GM12878 (cell line): ENCODE data around the gene SCMH1. TPM values are rescaled to one million over a fixed set of nuclear protein-coding genes. Genes with fewer than 3 reads are reported as not detected.

Experiments
- ATAC-seq: fragments of 200-7000 bp; cut with Tn5 transposase; 3 replicates; pipeline ENCODE4 v1.9.1; 2020; ENCODE audit warnings: mild to moderate bottlenecking, moderate library complexity
- BruUV-seq: library from RNA; stranded (reverse); fragments of 400-500 nt; replicated peaks from 2 replicates; lab custom pipeline; 2021; lab: Mats Ljungman, UMichigan
- CTCF ChIA-PET: fragments of 300-600 bp; sonication (Branson Sonifier 250); formaldehyde crosslinking; extraction: SDS; loops from one replicate; lab custom pipeline; 2021; ENCODE audit warnings: inconsistent platforms; lab: Yijun Ruan, JAX
- POLR2A ChIA-PET: fragments of 350-600 bp; formaldehyde crosslinking; extraction: SDS; loops from one replicate; lab custom pipeline; 2021; ENCODE audit warnings: inconsistent platforms; lab: Charles Lee
- RAD21 ChIA-PET: fragments of 300-600 bp; sonication (Branson Sonifier 250); formaldehyde crosslinking; loops from one replicate; lab custom pipeline; 2023; ENCODE audit warnings: antibody characterized with exemption; ENCODE audit not compliant: unreplicated experiment; lab: Charles Lee
- SMC1A ChIA-PET: fragments of 300-600 bp; sonication (Branson Sonifier 250); formaldehyde crosslinking; loops from one replicate; lab custom pipeline; 2023; ENCODE audit not compliant: unreplicated experiment, uncharacterized antibody; lab: Charles Lee
- DNase-seq: peaks from one replicate; pipeline ENCODE4 v3.0.0-alpha.2; 2011; ENCODE audit warnings: low read depth, low spot score
- FAIRE-seq: peaks from 3 replicates; lab custom pipeline; 2011; peaks lifted over from hg19 to GRCh38; lab: Jason Lieb, UNC
- H2AFZ ChIP-seq: 2 replicates; pipeline ENCODE4 v1.6.0; 2011; ENCODE audit warnings: low read depth, low read length, control low read depth; ENCODE audit not compliant: control insufficient read depth
- H3K27ac ChIP-seq: 2 replicates; pipeline ENCODE4 v1.5.1; 2011; ENCODE audit warnings: control low read depth; ENCODE audit not compliant: control insufficient read depth, insufficient read depth
- H3K27me3 ChIP-seq, 2 experiments: replicated peaks in 1 of 2; 2 replicates each; pipeline versions ENCODE4 v1.6.0 to v1.6.1; 2011; ENCODE audit warnings: low read length in 1 of 2; ENCODE audit not compliant: control insufficient read depth in 2 of 2, insufficient read depth in 2 of 2
- H3K36me3 ChIP-seq, 2 experiments: 2 replicates each; pipeline ENCODE4 v1.5.1; 2011; ENCODE audit warnings: low read length in 1 of 2; ENCODE audit not compliant: control insufficient read depth in 2 of 2, insufficient read depth in 2 of 2
- H3K4me1 ChIP-seq: 2 replicates; pipeline ENCODE4 v1.6.1; 2011; ENCODE audit warnings: mild to moderate bottlenecking, low read length, moderate library complexity, mixed read lengths; ENCODE audit not compliant: control insufficient read depth, insufficient read depth
- H3K4me2 ChIP-seq: 2 replicates; pipeline ENCODE4 v1.6.0; 2011; ENCODE audit warnings: control low read depth; ENCODE audit not compliant: control insufficient read depth, insufficient read depth
- H3K4me3 ChIP-seq: fragments of 200-600 bp; sonication (generic); 2 replicates; pipeline ENCODE4 v1.5.1; 2016
- H3K79me2 ChIP-seq: 2 replicates; pipeline ENCODE4 v1.6.0; 2011; ENCODE audit warnings: low read length; ENCODE audit not compliant: control insufficient read depth, insufficient read depth
- H3K9ac ChIP-seq: 2 replicates; pipeline ENCODE4 v1.8.0; 2011; ENCODE audit warnings: low read length, control low read depth, mixed read lengths; ENCODE audit not compliant: control insufficient read depth, insufficient read depth
- H3K9me3 ChIP-seq: replicated peaks from 3 replicates; pipeline ENCODE4 v1.5.1; 2011; ENCODE audit warnings: mild to moderate bottlenecking, low read length; ENCODE audit not compliant: control insufficient read depth, insufficient read depth
- H4K20me1 ChIP-seq: 2 replicates; pipeline ENCODE4 v1.6.0; 2011; ENCODE audit not compliant: control insufficient read depth, insufficient read depth
- ASH2L ChIP-seq: fragments of 300-600, 200-600 bp; sonication (generic); IDR thresholded peaks from 2 replicates; pipeline ENCODE4 v1.6.1; 2017; ENCODE audit warnings: low read depth, mild to moderate bottlenecking, borderline replicate concordance
- ATF3 ChIP-seq: IDR thresholded peaks from 2 replicates; pipeline ENCODE4 v1.6.1; 2011; ENCODE audit warnings: low read depth, mild to moderate bottlenecking, low read length, moderate library complexity, borderline replicate concordance; ENCODE audit errors: extremely low read depth
- BRCA1 ChIP-seq: IDR thresholded peaks from 2 replicates; pipeline ENCODE4 v1.6.1; 2011; ENCODE audit warnings: low read depth, low read length, improper control_type of control experiment
- CHD4 ChIP-seq: fragments of 200-600 bp; sonication (generic); IDR thresholded peaks from 2 replicates; pipeline ENCODE4 v1.6.1; 2016; ENCODE audit warnings: mild to moderate bottlenecking
- FOXM1 ChIP-seq: IDR thresholded peaks from 2 replicates; pipeline ENCODE4 v1.6.1; 2012; ENCODE audit warnings: low read depth, mild to moderate bottlenecking, inconsistent platforms, low read length, moderate library complexity
- IKZF2 ChIP-seq, 2 experiments: fragments of 450-650 bp; IDR thresholded peaks; 2 replicates each; pipeline ENCODE4 v1.6.1; 2017; ENCODE audit warnings: mild to moderate bottlenecking in 2 of 2, moderate library complexity in 2 of 2
- KAT2A ChIP-seq: conservative IDR thresholded peaks from 2 replicates; pipeline ENCODE4 v1.6.1; 2011; ENCODE audit warnings: low read depth, low read length; ENCODE audit not compliant: control insufficient read depth
- MEF2A ChIP-seq: IDR thresholded peaks from 2 replicates; pipeline ENCODE4 v1.6.1; 2011; ENCODE audit warnings: low read depth, mild to moderate bottlenecking, low read length, moderate library complexity; ENCODE audit not compliant: insufficient read depth
- MLLT1 ChIP-seq: fragments of 450-650 bp; IDR thresholded peaks from 2 replicates; pipeline ENCODE4 v1.6.1; 2016; ENCODE audit warnings: mild to moderate bottlenecking
- NR2F1 ChIP-seq: fragments of 450-650 bp; conservative IDR thresholded peaks from 2 replicates; pipeline ENCODE4 v1.6.1; 2017; ENCODE audit warnings: mild to moderate bottlenecking
- RB1 ChIP-seq: fragments of 450-650 bp; formaldehyde crosslinking; IDR thresholded peaks from 2 replicates; pipeline ENCODE4 v1.6.1; 2017; ENCODE audit warnings: mild to moderate bottlenecking, borderline replicate concordance
- SRF ChIP-seq, 2 experiments: IDR thresholded peaks; 2 replicates each; pipeline ENCODE4 v1.6.1; 2011; ENCODE audit warnings: low read depth in 2 of 2, low read length in 2 of 2, mild to moderate bottlenecking in 1 of 2, moderate library complexity in 1 of 2
- WGBS: methylation state at CpG from one replicate; pipeline ENCODE4 v1.1.6; 2016; ENCODE audit warnings: low lambda C conversion rate; ENCODE audit not compliant: insufficient replicate concordance, insufficient coverage; ENCODE audit errors: missing lambda C conversion rate; 5-methylcytosine and 5-hydroxymethylcytosine counted together
- in situ Hi-C: fragments of 300-500 bp; cut with MboI; formaldehyde crosslinking; loops from 9 replicates; pipeline ENCODE4 v1.14.3; 2018; ENCODE audit warnings: mixed read lengths
- intact Hi-C: fragments of 100-400 bp; cut with micrococcal nuclease; formaldehyde crosslinking; loops from one replicate; pipeline ENCODE4 v1.14.2; 2022; ENCODE audit not compliant: unreplicated experiment
- polyA plus RNA-seq, 11 experiments: library from polyadenylated mRNA; depleted of rRNA in 4 of 11; unstranded in 6 of 11; stranded (reverse) in 5 of 11; fragments of >200 nt; fragmentation: Nextera tagmentation in 4 of 11; fragmentation: Illumina TruSeq in 1 of 11; extraction: Ambion mirVana in 4 of 11; extraction: Trizol in 1 of 11; gene quantifications; 1 replicate in 1 of 11; 2 replicates in 10 of 11; pipeline versions ENCODE4 v1.2.1 to v1.2.3, GENCODE V29; 2011 to 2016; ENCODE audit warnings: inconsistent platforms in 2 of 11, missing spikeins in 2 of 11, low read depth in 1 of 11
- total RNA-seq, 4 experiments: library from RNA; depleted of rRNA in 3 of 4; stranded (reverse); fragments of >200 nt in 3 of 4; fragmentation: Illumina TruSeq in 1 of 4; extraction: Trizol in 1 of 4; gene quantifications; 2 replicates each; pipeline versions ENCODE4 v1.2.1 to v1.2.3, GENCODE V29; 2013 to 2021
- TF ChIP-seq, protein P1 (sequence below): IDR thresholded peaks from 2 replicates; pipeline ENCODE4 v1.6.1; 2012; ENCODE audit warnings: low read depth, low read length, improper control_type of control experiment
- TF ChIP-seq, protein P2 (sequence below): IDR thresholded peaks from 2 replicates; pipeline ENCODE4 v1.6.1; 2011; ENCODE audit warnings: mild to moderate bottlenecking, low read depth, low read length, moderate library complexity; ENCODE audit not compliant: insufficient replicate concordance

SCMH1 gene
- total and polyA plus RNA-seq, 10 of the 15 experiments (the other 5 are each of a cell fraction or from before 2014, with no cell fraction given): 7.5 to 44.1 (median 27.8) TPM

DNA sequence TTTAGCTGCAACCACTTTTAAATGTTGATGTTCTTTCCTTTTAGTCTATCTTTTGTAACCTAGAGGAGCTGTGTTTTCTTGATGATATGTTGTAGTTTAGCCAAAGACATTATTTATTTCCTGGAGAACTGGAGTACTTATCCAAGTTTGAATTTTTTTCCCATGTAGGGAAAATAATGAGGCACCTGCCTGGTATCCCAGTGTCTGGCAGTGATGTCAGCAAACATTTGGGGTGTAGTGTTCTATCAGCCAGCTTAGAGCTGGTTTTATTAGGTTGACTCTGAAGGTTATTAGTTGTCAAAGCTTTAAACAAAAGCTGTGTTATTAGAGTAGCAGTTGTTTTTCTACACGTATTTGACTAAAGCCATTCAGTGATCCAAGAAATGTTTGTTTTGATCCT is 259.4 kb downstream of the SCMH1 start:
- Histone ChIP-seq H3K4me3 (no peak overlapping the region), H2AFZ (no peak overlapping the region), H3K4me2 (peak overlapping the region; percentile 39), H3K79me2 (peaks cover 43% of the 10 kb centered on the region), H3K4me1 (peaks cover 4% of the 10 kb centered on the region; the same call in 1 of the 2 replicates), H3K27me3 (no peaks in the 10 kb centered on the region), H3K36me3 (peaks cover 12 to 15% of the 10 kb centered on the region in 2 experiments), H3K9ac (no peak overlapping the region), H3K9me3 (no peaks in the 10 kb centered on the region), H3K27ac (no peak overlapping the region), H4K20me1 (no peaks in the 10 kb centered on the region; the same call in 1 of the 2 replicates)
- intact Hi-C loops (no loop called here), in situ Hi-C loops (no loop called here)
- ChIA-PET SMC1A (interaction anchor here (0.7 to 3.2 kb wide), 4 partner anchors 8 to 33 kb away, joined by 3 to 13 read pairs (median 4); no protein-coding TSS in a partner anchor), POLR2A (interaction anchor here (0.5 to 1.9 kb wide), 2 partner anchors 21 to 430 kb away, joined by 3 to 6 read pairs; no protein-coding TSS in a partner anchor), RAD21 (interaction anchor here (0.5 to 4.1 kb wide), 3 partner anchors 21 to 829 kb away, joined by 3 to 19 read pairs (median 3); no protein-coding TSS in a partner anchor), CTCF (interaction anchor here (1.4 kb wide), 1 partner anchor 21 kb away, joined by 4 read pairs; no protein-coding TSS in a partner anchor)
- TF ChIP-seq RB1 (no peak), MLLT1 (no peak), KAT2A (no peak), FOXM1 (no peak), CHD4 (no peak), NR2F1 (no peak), SRF (IDR thresholded peaks at IDR 0.05; ENCODE audit: low read depth in 2 of 2, low read length in 2 of 2) (no peak), MEF2A (no peak), IKZF2 (IDR thresholded peaks at IDR 0.05) (no peak), ATF3 (no peak), ASH2L (no peak), BRCA1 (no peak)
- TF ChIP-seq, protein P1, sequence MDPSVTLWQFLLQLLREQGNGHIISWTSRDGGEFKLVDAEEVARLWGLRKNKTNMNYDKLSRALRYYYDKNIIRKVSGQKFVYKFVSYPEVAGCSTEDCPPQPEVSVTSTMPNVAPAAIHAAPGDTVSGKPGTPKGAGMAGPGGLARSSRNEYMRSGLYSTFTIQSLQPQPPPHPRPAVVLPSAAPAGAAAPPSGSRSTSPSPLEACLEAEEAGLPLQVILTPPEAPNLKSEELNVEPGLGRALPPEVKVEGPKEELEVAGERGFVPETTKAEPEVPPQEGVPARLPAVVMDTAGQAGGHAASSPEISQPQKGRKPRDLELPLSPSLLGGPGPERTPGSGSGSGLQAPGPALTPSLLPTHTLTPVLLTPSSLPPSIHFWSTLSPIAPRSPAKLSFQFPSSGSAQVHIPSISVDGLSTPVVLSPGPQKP: no peak
- TF ChIP-seq, protein P2, sequence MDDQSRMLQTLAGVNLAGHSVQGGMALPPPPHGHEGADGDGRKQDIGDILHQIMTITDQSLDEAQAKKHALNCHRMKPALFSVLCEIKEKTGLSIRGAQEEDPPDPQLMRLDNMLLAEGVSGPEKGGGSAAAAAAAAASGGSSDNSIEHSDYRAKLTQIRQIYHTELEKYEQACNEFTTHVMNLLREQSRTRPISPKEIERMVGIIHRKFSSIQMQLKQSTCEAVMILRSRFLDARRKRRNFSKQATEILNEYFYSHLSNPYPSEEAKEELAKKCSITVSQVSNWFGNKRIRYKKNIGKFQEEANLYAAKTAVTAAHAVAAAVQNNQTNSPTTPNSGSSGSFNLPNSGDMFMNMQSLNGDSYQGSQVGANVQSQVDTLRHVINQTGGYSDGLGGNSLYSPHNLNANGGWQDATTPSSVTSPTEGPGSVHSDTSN: no peak
- ATAC-seq (no peak), DNase-seq (no peak), FAIRE-seq (no peak)
- WGBS: 64% methylated on average over 1 of the region's 1 CpG
- no TSS peak for BruUV-seq
